Activated B cell treated with CpG ODN at 0.5 μM for 24 hours (primary cell): ENCODE data around the gene AADAC. TPM values are rescaled to one million over a fixed set of nuclear protein-coding genes. Genes with fewer than 3 reads are reported as not detected.

Experiments
- ATAC-seq: fragments of 200-7000 bp; cut with Tn5 transposase; one replicate; pipeline ENCODE4 v1.10.0; 2021; ENCODE audit warnings: low read depth, mild to moderate bottlenecking, moderate library complexity
- CTCF ChIA-PET: fragments of 350-600 bp; sonication (Branson Sonifier 250); formaldehyde crosslinking; loops from one replicate; lab custom pipeline; 2021; ENCODE audit warnings: antibody characterized with exemption; lab: Charles Lee
- POLR2A ChIA-PET: fragments of 350-600 bp; sonication (Branson Sonifier 250); formaldehyde crosslinking; loops from one replicate; lab custom pipeline; 2021; ENCODE audit warnings: antibody characterized with exemption; lab: Charles Lee
- DNase-seq: peaks from one replicate; pipeline ENCODE4 v3.0.0; 2022
- H3K27ac Mint-ChIP-seq: one replicate; pipeline ENCODE4 v1.8.0; 2020; ENCODE audit warnings: mixed read lengths
- H3K27me3 Mint-ChIP-seq: one replicate; pipeline ENCODE4 v1.8.0; 2021; ENCODE audit warnings: mixed read lengths
- H3K36me3 Mint-ChIP-seq: one replicate; pipeline ENCODE4 v1.8.0; 2021; ENCODE audit warnings: low read depth, mixed read lengths
- H3K4me1 Mint-ChIP-seq: one replicate; pipeline ENCODE4 v1.8.0; 2021; ENCODE audit warnings: mixed read lengths
- H3K4me3 Mint-ChIP-seq: one replicate; pipeline ENCODE4 v1.8.0; 2020; ENCODE audit warnings: mild to moderate bottlenecking, mixed read lengths
- H3K9me3 Mint-ChIP-seq: one replicate; pipeline ENCODE4 v1.8.0; 2020; ENCODE audit warnings: mixed read lengths
- intact Hi-C: fragments of 100-400 bp; cut with micrococcal nuclease; formaldehyde crosslinking; loops from one replicate; pipeline ENCODE4 v1.15.1; 2024
- total RNA-seq: library from RNA; stranded (reverse); gene quantifications from 2 replicates; pipeline ENCODE4 v1.2.3, GENCODE V29; 2022
- TF ChIP-seq, protein P1 (sequence below): fragments of 200-600 bp; IDR thresholded peaks from one replicate; pipeline ENCODE4 v1.8.0; 2022; ENCODE audit warnings: antibody characterized with exemption, mild to moderate bottlenecking

The AADAC gene
- total RNA-seq, 1 donor from 2014 or later = not detected

DNA sequence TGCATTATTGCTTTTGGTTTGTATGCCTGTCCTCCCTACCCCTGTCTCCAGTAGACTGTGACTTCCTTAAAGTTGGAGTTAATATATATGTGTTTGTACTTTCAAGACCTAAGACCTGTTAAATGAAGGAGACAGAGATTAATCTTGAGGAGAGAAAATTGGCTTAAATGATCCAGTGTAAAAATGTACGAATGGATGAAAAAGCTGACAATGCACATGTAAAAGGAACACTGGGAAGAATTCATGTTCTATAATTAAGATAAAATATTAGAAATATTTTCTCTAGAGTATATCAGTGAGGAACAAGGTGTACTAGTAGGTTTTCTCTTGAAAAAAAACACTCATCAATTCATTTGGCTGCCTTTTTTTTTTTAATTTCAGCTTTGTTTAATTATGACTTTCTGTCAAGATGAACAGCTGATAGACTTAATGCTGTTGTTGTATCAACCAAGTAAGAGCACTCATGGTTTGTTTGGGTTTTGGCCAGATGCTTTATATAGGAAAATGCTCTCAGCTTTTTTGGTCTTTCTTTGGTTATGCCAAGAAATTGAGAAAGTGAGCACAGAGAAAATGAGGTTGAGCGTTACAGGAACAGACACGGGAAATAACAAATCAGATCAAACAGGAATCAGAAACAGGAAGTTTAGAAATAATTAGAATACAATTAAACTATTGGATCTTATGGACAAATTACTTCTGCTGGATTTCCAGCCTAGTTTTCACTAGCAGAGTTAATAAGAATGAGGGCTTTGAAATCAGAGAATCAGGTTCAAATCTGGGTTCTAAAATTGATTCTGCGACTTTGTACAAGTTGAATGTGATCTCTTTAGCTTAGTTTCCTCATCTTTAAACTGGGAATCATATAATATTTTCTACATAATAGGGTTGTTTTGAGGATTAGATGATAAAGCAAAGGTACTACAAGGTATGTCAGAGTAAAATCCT, 38.3 kb upstream of the AADAC start:
- Mint-ChIP-seq H3K4me1 (no peaks in the 10 kb centered on the region), H3K27ac (no peak overlapping the region), H3K4me3 (no peak overlapping the region), H3K9me3 (no peaks in the 10 kb centered on the region), H3K36me3 (no peaks in the 10 kb centered on the region), H3K27me3 (peaks cover 2% of the 10 kb centered on the region)
- DNase-seq = no peak
- intact Hi-C loops = no loop called here
- no peak for ATAC-seq
- POLR2A ChIA-PET = no interaction called here
- CTCF ChIA-PET = no interaction called here
- TF ChIP-seq, protein P1, sequence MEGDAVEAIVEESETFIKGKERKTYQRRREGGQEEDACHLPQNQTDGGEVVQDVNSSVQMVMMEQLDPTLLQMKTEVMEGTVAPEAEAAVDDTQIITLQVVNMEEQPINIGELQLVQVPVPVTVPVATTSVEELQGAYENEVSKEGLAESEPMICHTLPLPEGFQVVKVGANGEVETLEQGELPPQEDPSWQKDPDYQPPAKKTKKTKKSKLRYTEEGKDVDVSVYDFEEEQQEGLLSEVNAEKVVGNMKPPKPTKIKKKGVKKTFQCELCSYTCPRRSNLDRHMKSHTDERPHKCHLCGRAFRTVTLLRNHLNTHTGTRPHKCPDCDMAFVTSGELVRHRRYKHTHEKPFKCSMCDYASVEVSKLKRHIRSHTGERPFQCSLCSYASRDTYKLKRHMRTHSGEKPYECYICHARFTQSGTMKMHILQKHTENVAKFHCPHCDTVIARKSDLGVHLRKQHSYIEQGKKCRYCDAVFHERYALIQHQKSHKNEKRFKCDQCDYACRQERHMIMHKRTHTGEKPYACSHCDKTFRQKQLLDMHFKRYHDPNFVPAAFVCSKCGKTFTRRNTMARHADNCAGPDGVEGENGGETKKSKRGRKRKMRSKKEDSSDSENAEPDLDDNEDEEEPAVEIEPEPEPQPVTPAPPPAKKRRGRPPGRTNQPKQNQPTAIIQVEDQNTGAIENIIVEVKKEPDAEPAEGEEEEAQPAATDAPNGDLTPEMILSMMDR = no peak

DNA sequence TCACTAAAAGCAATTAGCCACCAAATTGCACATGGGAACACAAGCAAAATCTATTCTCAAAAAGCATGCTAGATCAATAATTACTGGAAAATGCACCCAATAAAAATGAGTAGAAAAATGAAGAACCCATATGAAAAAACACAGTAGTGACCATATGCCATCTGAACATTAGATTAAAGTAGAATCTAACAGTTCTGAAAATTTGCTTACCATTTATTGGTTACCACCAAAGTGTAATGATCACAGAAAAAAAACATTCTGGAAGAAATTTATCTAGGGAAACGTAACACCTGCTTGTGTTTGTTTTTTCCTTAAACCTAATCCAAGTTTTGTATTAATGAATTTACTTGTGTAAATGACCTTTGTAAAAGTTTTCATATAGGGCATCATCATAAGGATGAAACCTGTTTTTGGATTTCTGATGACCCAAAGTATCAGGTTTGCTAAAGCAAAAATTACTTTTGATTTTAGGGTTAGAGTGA, 37.6 kb upstream of the AADAC start:
- Mint-ChIP-seq H3K4me1 (no peaks in the 10 kb centered on the region), H3K4me3 (no peak overlapping the region), H3K27ac (no peak overlapping the region), H3K9me3 (no peaks in the 10 kb centered on the region), H3K36me3 (no peaks in the 10 kb centered on the region), H3K27me3 (peaks cover 2% of the 10 kb centered on the region)
- intact Hi-C loops = no loop called here
- ATAC-seq = no peak
- TF ChIP-seq, protein P1 = no peak
- ChIA-PET POLR2A (no interaction called here), CTCF (no interaction called here)
- DNase-seq = no peak

DNA sequence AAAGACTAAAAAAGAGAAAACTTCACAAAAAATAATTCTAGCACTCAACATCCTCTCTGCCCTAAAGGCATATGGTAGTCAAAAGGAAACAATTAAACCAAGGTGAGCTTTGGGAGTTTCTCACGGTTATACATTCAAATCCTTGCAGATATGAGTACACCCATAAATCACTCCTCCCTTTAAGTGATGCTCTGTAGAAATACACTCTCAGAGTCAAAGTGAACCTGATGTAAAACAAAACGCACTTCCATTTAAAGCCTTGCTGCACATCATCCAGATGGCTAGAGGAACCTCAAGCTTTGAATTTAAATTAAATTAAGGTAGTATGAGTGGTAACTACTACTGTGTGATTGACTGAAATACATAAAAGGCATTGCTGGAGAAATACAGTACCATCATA, 36.0 kb upstream of the AADAC start:
- POLR2A ChIA-PET = no interaction called here
- Mint-ChIP-seq H3K27ac (no peak overlapping the region), H3K4me1 (no peaks in the 10 kb centered on the region), H3K36me3 (no peaks in the 10 kb centered on the region), H3K27me3 (peaks cover 2% of the 10 kb centered on the region), H3K9me3 (no peaks in the 10 kb centered on the region), H3K4me3 (no peak overlapping the region)
- ATAC-seq (no peak), DNase-seq (no peak)
- CTCF ChIA-PET = no interaction called here
- intact Hi-C loops = no loop called here
- TF ChIP-seq, protein P1 = no peak

DNA sequence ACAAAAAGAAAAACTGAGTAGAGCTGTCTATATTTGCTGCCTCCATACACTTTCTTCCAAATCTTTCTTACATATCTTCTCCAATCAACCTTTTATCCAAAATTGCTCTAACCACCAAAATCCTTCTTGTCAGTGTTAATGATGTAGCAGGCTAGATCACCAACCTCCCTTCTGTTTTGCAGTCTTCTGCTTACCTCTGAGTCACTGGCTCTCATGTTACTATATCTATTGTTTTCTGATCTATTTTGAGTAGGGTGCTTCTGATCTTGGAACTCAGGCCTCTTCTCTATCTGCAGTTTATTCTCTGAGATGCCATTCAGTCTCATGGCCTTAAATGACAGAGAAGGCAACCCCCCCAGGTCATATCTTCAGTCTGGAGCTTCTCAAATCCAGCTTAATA, 26.3 kb upstream of the AADAC start:
- no peak for DNase-seq
- Mint-ChIP-seq H3K4me3 (no peak overlapping the region), H3K27me3 (no peaks in the 10 kb centered on the region), H3K27ac (no peak overlapping the region), H3K4me1 (no peaks in the 10 kb centered on the region), H3K9me3 (peaks cover 3% of the 10 kb centered on the region), H3K36me3 (no peaks in the 10 kb centered on the region)
- TF ChIP-seq, protein P1 = no peak
- no peak for ATAC-seq
- intact Hi-C loops = no loop called here
- CTCF ChIA-PET = no interaction called here
- POLR2A ChIA-PET = no interaction called here

DNA sequence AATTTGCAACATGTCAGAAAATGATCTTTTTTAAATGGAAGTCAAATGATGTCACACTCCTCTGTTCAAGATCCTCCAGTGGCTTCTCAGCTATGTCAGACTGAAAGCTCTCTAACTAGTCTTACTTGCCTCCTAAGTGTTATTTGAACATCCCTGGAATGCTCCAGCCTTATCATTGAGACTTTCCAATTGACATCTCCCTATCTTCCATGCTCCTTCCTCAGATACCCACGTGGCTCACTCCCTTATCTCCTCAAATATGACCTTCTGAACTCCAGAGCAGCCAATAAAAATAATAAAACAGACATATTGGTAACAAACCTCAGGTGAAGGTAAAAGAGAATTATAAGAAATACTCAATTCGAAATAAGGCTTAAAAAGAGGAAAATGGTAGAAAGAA, 25.5 kb upstream of the AADAC start:
- H3K36me3 Mint-ChIP-seq = no peaks in the 10 kb centered on the region
- H3K9me3 Mint-ChIP-seq = peaks cover 3% of the 10 kb centered on the region
- H3K27me3 Mint-ChIP-seq = no peaks in the 10 kb centered on the region
- DNase-seq (no peak), ATAC-seq (no peak)
- H3K4me3 Mint-ChIP-seq = no peak overlapping the region
- intact Hi-C loops = no loop called here
- TF ChIP-seq, protein P1 = no peak
- CTCF ChIA-PET = no interaction called here
- H3K4me1 Mint-ChIP-seq = no peaks in the 10 kb centered on the region
- POLR2A ChIA-PET = no interaction called here
- no peak overlapping the region for H3K27ac Mint-ChIP-seq
